NCI-H128 (cell line): ENCODE measurements around the gene ZNF174.

ENCODE experiments used
- DNase-seq: peaks from one replicate; lab custom pipeline; 2025; ENCODE audit not compliant: unreplicated experiment; lab: John Stamatoyannopoulos, UW

ZNF174 gene

DNA sequence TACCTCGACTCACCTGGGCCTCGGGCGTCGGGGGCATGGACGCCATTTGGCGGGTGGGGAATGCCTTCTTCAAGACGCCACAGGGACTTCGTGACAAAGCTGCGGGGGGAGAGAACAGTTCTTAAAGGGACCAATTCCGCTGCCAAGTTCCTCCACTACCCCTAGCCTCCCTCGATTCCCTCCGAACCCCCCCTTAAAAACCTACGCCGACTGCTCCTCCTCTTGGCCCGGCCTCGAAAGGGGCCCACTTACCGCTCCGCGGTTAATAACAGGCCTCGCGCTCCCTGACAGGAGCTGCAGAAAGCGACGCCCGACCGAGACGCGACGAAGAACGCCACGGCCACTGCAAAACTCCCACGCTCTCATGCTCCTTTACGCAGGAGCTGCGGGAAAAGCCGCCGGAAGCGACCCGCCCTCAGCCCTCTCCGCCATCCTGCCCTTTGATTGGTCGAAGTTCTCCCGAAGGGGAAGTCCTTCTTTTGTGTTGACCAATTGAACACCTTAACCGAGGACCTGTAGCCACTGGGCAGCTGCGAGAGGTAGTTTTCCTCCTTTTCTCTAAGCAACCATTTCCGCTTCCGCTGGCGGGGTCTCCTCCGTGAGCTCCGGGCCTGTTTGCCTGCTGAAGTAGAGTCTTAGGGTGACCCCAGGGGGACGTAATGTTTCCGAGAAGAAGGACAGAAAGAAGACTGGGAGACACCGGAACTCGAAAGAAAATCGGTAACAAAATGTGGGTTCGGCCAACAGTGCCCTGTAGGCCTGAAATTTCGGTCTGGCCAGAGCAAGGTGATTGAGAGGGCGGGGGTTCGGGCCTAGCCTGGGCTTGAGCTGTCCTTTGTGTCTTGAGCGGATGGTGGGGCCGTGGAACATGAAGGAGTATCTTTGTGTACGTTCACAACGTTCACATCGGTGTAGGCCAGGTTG, 42.4 kb downstream of the ZNF174 start, which contains the start of the genes NAA60 and ZNF597:
Gene NAA60 (plus strand): TSS at position 573 of the 924 bp plus-strand sequence. CDS start 32,548 bp downstream, outside the sequence.
Gene ZNF597 (minus strand): TSS at position 397 of the 924 bp plus-strand sequence. CDS start 351 bp downstream, at position 46.
- DNase-seq, result peak; percentile 79

DNA sequence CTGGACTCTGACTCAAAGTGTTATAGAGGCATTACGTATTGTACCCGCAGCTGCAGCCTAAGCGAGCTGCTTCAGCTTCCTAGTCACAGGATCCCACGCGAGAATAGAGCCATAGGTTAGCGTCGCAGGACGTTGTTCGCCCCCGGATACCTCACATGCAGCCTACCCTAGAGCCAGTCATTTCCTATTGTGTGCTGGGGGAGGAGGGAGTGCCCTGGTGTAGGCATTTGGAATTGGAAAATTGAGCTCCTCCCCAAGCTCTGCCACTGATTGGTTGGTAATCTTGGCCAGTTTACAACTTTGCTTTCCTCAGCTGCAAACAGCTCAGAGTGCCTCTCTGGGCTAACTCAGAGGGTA, 43.0 kb downstream of the ZNF174 start:
- no peak for DNase-seq

DNA sequence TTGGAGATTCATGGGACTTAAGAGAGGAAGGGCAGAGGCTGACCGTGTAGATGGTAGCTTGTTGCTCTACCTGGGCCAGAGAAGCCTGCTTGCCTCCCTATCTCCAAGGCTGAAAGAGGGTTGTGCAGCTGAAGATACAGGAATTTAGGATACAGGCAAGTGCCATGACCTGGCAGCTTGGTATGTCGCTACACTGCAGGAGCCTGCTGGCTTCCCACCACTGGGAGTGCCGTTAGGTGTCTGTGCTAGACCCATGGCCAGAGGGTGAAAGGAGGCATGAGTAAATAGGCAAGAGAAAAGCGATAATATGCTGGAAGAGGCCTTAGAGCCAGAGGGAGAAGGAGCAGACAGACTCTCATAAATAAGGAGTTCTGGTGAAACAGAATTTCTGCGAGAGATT, 53.1 kb downstream of the ZNF174 start:
- no peak for DNase-seq

DNA sequence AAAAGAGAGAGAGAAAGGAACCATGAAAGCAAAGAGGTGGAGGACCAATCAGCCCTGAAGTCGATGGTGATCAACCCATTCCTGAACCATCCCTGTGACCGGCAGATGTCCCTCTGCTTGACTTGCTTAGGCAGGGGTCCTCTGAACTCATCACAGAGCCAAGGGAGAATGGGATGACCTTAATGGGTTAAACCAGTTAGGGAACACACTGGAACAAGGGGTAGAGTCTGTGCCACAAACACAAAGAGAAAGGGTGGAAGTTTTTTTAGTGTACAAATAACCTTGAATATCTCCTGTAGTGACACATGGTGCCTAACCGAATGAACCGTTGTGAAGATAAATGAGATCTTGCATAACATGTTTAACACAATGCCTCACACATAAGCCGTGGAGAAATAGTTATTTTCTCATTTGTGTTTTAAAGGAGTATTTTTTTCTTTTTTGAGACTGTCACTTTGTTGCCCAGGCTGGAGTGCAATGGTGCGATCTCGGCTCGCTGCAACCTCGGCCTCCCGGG, 53.7 kb downstream of the ZNF174 start:
- no peak for DNase-seq

DNA sequence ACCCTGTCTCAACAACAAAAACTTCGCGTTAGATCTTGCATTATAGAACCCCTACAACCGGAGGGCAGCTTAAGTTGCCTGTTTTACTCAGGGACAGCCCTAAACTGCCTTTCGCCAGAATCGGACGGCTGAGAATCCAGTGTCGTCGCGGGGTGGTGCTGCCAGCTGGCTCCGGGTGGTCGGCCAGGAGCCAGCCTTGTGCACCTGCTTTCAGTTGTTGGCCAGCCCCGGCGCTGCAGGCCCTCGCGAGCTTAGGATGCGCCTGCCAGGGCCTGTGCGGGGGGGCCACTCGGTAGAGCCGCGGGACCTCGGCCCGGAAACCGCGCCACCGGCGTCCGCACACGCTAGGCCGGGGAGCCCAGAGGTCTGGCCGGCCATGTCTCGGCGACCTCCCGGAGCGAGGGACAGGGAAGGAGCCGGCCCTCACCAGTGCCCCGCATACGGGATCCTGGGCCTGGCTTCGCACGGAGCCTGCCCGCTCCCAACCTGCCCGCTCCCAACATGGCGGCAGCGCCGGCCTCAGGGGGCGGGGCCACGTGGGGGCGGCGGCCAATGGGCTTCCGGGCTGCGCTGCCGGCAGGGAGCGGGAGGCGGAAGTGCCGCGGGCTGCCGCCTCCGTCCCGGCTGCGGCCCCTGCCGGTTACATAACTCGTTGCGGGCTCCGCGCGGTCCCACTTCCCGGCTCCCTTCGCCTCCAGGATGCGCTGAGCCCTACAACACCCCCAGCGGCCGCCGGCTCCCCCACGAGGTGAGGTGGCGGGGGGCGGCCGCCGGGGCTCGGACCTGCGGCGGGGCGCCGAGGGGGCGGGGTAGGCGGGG, 56.6 kb downstream of the ZNF174 start:
- peak; percentile 69 for DNase-seq

DNA sequence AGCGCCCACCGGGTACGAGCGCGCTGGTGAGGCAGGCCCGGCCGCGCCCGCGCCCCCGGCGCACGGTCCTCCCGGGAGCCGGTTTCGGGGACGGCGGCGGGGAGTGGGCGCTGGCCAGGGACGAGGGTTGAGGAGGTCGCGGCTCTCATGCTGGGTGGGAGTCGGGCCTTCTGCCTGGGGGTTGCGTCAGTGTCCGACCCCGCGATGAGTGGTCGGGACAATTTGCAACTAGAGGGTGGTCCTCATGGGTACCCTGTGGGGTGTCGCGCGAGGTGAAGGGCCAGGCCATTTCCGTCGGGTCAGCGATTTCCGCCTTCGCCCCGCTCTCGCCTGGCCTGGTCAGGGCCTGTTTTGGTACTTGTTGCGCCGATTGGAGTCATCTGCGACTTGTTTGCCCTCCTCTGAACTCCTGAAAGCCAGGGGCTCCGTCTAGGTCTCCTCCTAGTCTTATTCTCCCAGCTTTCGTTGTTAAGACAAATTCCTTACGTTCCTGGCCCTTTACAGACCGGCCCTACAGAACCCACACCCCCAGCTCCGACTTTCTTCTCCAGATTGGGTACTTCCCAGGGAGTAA, 57.4 kb downstream of the ZNF174 start:
- no peak for DNase-seq

DNA sequence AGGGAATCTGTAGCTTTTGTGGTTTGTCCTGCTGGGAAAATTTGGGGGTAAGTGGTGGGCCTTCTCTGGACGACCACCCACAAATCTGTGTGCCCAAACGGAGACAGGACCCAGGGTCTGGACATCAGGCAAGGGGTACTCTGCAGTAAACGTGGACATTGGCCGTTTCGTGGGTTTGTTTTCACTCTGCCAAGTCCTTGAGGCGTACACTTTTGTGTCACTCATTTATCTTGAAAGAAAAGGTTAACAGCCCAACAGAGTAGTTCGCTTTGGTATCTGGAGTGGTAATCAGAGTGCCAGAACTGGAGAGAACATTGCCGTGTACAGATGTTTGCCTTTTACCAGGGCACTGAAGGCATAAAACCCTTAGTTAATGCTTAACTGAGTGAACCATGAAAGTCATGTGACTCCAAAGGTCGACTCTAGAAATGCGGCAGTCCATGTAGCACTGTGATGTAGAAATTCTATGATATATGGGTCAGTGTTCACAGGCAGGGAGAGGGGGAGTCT, 57.9 kb downstream of the ZNF174 start:
- no peak for DNase-seq
